HG03097 (cell line): ENCODE measurements around the gene DHH.

ENCODE experiments used
- ATAC-seq: cut with Tn5 transposase; IDR thresholded peaks from one replicate; pipeline ENCODE4 v1.9.1; 2021; ENCODE audit not compliant: unreplicated experiment, low FRiP score

DHH gene

DNA sequence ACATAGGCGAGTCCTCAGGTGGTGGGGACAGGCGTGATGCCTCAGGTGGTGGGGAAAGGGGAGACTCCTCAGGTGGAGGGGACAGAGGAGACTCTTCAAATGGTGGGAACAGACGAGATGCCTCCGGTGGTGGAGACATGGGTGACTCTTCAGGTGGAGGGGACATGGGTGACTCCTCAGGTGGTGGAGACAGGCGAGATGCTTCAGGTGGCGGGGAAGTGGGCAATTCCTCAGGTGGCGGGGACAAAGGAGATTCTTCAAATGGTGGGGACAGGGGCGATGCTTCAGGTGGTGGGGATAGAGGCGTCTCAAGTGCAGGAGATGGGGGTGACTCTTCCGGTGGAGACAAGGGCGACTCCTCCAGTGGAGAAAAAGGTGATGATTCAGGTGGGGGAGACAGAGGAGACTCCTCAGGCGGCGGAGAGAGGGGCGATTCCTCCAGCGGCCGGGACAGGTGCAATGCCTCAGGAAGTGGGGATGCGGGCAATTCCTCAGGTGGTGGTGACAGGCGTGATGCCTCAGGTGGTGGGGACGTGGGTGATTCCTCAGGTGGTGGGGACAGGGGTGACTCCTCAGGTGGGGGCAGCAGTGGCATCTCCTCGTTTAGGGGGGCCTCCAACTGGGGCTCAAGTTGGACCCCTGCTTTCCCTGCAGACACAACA lies 42.7 kb downstream of the DHH start:
- ATAC-seq = no peak

DNA sequence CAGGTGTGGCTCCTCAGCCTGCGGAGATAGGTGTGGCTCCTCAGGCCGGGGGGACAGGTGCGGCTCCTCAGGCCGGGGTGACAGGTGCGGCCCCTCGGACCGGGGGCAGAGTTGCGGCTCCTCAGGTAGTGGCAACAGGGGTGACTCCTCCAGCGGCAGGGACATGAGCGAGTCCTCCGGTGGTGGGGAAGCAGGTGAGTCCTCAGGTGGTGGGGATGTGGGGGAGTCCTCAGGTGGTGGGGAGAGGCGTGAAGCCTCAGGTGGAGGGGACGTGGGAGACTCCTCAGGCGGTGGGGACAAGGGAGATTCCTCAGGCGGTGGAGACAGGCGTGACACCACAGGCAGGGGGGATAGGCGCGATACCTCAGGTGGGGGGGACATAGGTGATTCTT lies 43.2 kb downstream of the DHH start:
- no peak for ATAC-seq

DNA sequence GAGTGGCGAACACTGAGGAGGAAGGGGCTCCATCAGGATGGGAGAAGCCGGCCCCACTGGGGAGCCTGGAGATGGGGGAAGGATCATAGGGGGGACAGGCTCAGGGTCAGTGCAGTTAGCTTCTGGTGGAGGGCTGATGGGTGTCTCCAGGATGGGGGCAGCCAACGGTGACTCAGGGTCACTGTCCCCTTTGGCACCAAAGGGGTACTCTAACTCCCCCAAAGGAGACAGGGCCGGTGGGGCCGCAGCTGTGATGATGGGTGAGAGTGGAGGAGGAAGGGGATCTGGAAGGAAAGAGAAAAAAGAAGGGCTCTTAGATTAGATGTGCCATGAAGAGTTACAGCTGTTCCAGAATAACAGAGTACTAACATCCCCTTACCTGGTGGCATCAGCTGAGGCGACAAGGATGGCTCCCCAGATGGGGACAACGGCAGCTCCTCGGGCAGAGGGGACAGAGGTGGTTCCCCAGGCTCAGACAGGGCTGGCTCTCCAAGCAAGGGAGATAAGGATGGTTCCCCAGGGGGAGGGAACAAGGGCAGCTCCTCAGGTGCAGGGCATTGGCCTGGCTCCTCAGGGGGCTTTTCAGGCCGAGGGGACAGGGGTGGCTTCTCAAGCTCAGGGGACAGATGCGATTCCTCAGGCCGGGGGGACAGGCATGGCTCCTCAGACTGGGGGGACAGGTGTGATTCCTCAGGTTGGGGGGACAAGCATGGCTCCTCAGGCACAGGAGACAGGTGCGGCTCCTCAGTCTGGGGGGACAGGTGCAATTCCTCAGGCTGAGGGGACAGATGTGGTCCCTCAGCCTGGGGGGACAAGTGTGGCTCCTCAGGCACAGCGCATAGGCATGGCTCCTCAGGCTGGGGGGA lies 43.9 kb downstream of the DHH start:
- ATAC-seq = no peak

DNA sequence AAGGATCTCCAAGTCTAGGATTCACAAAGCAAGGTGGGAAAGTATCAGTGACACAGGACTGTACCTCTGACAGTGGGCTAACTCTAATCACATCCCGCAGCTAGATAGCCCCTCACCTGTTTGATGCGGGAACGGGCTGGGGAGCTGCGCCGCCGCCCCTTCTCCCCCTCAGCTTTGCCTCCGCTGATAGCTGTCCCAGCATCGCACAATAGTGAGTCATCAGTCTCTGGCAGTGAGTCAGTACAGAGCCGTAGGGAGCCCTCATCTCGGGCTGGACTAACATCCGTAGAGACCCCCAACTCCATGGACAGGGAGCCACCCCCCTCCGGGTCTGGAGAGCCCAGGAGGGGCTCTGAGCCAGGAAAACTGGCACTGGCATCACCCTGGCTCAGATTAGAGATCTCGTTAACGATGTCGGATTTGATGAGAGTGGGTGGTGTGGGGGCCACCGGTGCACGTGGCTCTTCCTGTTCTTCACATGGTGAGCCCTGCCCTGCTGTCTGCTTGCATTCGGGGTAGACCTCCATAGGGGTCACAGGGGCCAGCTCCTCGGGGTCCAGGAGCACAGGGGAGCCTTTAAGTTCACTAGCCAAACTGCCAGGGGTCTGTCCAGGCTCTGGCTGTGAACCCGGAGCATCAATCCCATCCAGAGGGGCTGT lies 44.9 kb downstream of the DHH start:
- ATAC-seq = no peak

- ATAC-seq = no peak
Measured at GRCh38 chr12:49048953-49049352, 45.6 kb downstream of the DHH start.

DNA sequence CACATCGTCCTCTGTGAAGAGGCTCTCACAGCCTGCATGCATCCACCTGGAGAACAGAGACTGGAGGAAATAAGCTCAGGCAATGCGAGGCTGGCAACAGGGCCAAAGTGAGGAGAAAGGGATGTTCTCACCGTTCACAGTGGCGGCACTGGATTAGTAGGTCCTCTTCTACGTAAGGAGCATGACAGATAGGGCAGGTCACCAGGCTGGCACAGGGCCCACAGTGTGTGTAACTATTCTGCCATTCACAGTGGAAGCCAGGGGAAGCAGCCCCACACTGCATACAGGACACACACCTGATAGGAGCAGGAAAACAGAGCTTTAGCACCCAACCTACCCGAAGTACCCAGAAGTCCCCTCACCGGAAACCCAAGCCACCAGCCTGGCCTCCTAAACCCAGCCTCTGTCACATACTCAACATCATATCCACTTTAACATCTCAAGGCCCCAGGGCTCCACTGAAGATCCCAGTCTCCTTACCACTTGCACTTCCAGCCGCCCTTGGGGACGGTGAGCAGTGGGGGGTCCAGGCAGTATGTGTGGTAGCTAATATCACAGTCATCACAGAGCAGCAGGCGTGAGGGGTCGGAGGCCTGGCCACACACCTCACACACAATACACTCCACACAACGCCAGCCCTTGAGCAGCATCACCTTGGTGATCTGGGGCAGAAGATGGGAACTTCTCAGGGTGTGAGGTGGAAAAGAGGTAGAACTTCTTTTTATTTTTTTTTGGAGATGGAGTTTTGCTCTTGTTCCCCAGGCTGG lies 48.3 kb downstream of the DHH start:
- no peak for ATAC-seq

GRCh38 chr12:49044660-49045059 lies 49.9 kb downstream of the DHH start:
- ATAC-seq = no peak

- no peak for ATAC-seq
Measured at GRCh38 chr12:49043856-49044258, 50.7 kb downstream of the DHH start.

- no peak for ATAC-seq
Measured at GRCh38 chr12:49043241-49043640, 51.4 kb downstream of the DHH start.

GRCh38 chr12:49041881-49042484 lies 52.6 kb downstream of the DHH start:
- no peak for ATAC-seq

- ATAC-seq = no peak
Measured at GRCh38 chr12:49041036-49041880, 53.3 kb downstream of the DHH start.

- no peak for ATAC-seq
Measured at GRCh38 chr12:49040364-49040855, 54.2 kb downstream of the DHH start.

- no peak for ATAC-seq
Measured at GRCh38 chr12:49039421-49040363, 54.9 kb downstream of the DHH start.

DNA sequence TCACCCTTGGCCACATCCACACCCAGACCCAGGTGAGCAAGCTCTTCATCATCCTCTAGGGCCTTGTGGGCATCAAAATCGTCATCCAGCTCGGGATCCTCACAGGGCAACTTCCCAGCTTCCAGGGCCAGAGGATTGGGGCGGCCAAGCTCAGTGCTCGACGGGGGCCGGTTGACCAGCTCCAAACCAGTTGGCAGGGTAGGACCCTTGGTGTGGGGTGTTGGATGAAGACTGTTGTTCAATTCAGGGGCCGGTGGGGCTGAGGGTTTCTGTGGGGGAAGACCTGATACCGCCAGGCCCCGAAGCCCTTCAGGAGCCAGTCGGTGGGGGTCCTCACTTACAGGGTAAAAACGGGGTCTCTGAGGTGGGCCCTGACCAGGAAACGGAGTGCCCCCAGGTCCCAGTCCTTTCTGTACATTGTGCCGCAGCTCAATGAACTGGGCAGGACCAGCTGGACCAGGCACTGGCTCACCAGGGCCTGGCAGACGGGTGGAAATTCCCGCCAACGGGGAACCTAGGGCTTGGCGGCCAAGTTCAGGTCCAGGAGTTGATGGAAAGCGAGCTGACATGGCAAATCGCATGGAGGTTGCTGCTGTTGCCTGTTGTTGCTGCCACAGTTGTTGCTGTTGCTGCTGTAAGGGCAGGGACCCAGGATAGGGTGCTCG lies 56.2 kb downstream of the DHH start:
- ATAC-seq = no peak

DNA sequence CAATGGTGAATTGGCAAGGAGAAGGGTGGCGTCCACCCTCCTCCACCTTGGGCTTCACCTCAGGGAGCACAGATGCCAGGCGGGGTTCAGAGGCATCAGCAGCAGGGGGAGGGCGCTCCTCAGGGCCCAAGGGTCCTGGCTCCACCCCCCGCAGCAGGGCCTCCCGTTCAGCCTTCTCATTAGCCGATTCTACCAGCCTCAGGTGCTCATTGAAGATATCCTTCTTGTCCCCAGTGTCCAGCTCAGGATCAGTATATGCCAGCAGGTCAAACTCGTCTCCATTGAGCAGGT lies 56.7 kb downstream of the DHH start:
- ATAC-seq = no peak

- no peak for ATAC-seq
Measured at GRCh38 chr12:49037111-49037946, 57.3 kb downstream of the DHH start.
